Stimulated activated CD4-positive, alpha-beta T cell treated with anti-CD3 and anti-CD28 coated beads, Interleukin-15, amount 100 ng/mL, for 48 hours (primary cell): ENCODE measurements around the gene DBI.

ENCODE experiments used
- DNase-seq, 2 donors: peaks; one replicate each; pipeline ENCODE4 v3.0.0-alpha.2; 2020; ENCODE audit warnings: low read depth in 2 of 2

DBI gene

DNA sequence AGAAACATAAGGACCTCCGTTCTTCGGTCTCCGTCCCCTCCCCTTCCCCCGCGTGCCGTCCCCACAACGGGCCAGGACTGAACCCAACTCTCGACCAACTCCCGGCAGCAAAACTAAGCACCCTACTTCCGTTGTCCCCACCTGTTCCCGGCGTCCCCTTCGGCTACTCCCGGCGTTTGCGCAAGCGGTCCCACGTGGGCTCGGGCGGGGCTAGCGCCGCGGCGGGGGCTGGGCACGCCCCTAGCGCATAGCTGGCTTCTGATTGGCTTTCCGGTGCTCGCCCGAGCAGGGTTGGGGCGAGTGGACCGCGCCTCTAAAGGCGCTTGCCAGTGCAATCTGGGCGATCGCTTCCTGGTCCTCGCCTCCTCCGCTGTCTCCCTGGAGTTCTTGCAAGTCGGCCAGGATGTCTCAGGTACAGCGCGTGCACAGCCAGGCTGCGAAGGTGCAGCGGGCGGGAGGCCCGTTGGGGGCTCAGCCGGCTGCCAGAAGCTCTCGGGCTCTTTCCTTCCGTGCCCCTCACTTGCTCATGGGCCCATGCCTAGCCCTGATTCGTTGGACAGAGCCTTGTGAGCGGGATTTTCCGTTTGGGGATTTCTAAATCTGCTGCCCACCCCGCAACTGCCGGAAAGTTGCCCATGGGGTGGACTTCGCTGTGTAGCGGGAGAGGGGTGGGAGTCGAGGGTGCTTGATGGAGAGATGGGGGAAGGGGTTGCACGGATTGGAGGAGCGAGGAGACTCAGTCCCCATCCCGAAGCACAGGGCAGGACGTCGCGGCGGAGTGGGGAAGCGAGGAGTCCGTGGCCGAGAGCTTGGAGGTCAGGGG is at the start of gene DBI, which contains the start of gene C2orf76:
Gene DBI, plus strand, starts transcription at position 329 of the 823 bp plus-strand sequence. Its CDS starts 75 bp downstream, at position 404.
Gene C2orf76, minus strand, starts transcription at position 186 of the 823 bp plus-strand sequence. CDS start 26,875 bp downstream, outside the sequence.
- DNase-seq, result peak; percentile 85 to 92

DNA sequence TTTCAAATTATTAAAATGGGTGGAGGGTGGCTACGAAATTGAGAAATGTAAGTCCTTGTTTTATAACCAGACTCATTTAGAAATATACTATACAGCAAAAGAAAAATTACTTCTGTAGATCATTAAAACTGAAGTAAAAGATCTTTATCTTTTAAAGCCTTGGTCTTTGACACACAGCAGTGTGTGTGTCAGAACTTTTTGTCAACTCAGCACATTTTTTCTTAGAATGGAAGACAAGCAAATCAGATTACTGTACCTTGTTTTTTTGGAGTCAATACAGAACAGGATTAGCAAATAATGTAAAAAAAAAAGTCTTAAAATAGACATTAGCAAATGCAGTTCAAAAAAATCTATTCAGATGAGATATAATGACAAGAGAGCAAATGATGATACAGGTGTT is 49.2 kb upstream of the DBI start:
- DNase-seq, result no peak

DNA sequence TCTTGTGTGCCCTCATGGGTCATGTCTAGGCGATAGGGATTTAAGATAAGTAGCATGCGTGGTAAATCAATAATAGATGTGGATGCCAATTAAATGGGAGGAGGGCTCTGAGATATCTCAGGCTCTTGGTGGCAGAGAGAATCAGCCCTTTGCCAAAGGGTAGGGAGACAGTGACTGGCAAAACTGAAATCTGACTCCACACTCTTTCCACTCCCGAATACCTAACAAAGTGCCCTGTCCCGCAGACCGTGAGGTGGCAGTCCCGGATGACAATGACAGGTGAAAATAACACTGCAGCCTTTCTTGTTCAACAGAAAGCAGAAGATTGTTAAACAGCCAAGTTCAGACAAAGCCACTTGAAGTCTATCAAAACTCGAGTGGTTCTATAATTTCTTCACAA is 47.2 kb upstream of the DBI start:
- DNase-seq, result no peak

DNA sequence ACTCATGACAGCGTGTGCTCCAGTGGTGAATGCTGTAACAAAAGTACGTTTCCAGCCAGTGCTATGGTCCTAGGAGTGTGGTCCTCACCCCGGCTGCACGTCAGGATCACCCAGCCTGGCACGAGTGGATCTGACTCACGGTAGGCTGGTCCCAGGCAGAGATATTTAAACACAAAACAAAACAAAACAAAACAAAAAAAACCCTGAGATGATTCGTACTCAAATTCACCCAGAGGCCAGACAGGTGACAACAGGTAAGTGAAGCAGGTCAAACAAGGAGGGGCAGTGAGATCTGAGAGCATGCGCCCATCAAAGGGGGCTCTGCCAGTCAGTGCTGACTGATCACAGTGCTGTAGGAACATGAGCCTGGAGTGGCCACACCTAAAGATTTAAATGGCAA is 43.3 kb upstream of the DBI start:
- no peak for DNase-seq

DNA sequence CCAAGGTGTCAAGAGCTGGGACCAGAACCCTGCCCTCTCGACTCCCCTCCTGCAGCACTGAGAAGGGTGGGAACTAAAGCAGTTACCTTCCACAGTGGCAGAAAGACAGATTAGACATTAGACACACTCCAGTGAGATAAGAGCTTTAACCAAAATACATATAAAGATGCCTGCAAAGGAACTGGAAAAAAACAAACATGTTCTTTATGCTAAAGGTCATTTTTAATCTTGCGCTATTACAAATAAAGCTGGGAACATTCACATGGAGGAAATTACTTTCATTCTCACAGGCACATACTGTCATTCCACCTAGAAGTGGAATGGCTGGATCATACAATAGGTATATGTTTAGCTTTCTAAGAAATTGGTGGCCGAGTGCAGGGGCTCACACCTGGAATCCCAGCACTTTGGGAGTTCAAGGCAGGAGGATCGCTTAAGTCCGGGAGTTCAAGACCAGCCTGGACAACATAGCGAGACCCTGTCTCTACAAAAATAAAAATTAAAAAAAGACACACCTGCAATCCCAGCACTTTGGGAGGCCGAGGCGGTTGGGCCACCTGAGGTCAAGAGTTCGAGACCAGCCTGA is 42.0 kb upstream of the DBI start:
- DNase-seq, result no peak

DNA sequence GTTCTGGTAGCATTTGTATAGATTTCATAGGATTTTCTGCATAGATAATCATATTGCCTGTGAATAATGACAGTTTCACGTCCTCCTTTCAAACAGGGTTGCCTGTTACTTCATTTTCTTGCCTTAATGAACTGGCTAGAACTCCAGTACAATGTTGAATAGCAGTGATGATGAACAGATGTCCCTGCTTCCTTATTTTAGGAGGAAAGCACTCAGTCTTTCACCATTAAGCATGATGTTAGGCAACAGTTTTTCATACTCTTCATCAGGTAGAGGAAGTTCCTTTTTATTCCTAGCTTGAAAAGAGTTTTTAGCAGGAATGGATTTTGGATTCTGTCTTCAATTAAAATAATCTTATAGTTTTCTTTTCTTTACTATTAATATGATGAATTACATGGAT is 39.8 kb upstream of the DBI start:
- no peak for DNase-seq

DNA sequence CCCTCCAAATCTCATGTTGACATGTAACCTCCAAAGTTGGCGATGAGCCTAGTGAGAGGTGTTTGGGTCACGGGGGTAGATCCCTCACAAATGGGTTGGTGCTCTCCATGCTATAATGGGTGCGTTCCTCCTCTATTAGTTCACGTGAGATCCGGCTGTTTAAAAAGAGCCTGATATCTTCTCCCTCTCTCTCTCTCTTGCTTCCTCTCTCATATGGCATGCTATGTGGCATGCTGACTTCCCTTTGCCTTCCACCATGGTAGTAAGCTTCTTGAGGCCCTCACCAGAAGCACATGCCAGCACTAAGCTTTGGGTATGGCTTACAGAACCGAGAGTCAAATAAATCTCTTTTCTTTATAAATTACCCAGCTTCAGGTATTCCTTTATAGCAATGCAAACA is 39.3 kb upstream of the DBI start:
- no peak for DNase-seq

DNA sequence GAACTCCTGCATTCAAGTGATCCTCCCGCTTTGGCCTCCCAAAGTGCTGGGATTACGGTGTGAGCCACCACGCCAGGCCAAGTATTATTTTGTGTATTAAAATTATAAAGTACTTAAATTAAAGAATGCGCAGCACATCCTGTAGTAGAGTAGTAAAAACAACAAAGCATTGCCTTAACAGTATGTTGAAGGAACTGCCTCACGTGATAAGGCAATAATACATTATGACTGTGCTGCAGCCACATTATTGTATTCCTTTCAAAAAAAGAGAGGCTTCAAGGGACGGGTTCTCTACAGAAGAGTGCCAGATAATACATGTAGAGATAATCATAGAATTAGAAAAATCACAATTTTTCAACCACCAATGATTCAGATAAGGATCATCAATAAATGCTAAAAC is 33.8 kb upstream of the DBI start:
- DNase-seq, result no peak

DNA sequence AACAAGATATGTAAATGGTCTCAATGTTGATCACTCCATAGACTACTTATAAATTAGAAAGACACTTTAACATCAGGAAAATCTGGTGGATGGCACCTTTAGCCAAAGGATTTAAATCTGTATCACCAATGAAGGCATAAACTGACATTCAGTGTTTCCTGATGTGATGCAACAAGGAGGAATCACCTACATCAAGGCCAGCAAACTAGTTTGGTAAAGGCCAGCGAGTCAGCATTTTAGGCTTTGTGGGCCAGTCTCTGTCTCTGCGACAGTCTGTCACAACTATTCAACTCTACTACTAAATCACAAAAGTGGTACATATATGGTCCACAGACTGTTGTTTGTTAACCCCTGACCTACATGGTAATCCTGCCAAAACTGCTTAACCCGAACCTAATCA is 33.4 kb upstream of the DBI start:
- DNase-seq, result no peak

DNA sequence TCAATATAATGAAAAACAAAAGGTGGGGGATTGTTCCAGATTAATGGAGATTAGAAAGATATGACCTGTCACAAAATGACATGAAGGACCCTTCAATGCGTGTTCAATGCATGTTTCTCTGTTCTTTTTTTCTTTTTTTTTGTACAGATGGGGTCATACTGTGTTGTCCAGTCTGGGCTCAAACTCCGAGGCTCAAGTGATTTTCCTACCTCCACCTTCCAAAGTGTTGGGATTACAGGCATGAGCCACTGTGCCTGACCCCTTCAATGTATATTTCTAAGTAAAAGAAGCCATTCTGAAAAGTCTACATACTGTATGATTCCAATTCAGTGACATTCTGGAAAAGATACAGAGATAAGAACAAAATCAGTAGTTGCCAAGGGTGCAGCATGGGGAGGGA is 32.9 kb upstream of the DBI start:
- no peak for DNase-seq

DNA sequence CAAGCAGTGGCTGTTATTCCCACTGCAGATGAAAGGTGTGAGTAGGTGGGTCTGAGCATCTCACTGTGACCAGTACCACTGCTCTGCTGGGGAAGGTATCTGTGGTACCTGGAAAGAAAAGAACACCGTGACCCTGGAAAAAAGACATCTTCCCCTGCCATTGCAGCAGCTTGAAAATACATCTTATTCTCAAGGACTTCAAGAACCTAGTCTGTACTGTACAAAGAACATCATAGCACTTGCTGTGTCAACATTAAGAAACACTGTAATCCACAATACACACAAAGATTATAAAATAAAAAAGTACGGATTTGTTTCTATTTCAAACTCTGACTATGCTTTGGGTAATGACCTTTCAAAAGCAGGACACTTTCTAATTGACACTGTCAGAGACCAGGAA is 29.0 kb upstream of the DBI start:
- no peak for DNase-seq

DNA sequence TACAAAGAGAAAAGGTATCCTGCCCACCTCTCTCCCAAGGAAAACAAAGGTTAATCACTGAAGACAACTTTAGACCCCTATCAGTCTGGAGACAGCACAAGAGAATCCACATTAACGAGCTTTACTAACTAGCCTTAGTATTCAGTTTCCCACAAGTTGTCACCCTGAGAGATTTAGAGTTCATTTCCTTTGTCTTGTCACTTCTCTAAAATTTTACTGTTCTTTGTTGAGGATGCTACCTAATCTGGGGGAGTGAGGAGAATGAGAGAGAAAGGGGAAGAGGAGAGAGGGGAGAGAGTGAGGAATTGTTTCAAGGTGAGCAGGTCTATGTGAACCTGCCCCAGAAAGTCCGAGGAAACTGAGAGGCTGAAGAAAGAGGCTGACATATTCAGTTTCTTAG is 28.5 kb upstream of the DBI start:
- DNase-seq, result no peak

DNA sequence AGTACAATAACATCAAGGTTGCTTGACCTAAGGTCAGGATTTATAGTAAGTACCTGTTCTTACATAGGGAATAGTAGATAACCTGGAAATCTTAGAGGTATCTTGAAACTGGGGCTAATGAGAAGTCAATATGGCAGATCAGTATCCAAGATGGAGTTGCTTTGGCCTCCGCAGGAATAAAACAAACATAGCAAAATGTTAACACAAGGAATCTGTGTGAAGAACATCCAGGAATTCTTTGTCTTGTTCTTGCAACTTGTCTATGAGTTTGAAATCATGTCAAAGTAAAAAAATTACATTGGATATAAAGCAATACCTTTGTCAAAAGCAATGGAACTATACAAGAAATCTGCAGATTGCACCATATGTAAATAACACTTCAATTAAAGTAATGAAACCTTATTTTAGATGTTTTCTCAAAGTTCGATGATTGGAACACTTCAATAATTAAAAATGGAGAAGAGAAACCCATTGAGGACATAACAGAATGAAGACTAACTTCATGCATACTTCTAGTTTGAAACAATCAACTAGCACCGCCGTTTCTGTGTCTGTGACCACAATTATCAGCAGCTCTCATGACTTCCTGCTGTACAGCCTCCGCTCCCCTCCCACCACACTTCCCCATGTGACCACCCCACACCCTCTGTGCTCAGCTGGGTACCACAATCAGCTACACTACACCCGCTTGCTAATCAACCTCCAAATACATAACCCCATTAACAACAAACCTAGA is 27.8 kb upstream of the DBI start:
- no peak for DNase-seq

DNA sequence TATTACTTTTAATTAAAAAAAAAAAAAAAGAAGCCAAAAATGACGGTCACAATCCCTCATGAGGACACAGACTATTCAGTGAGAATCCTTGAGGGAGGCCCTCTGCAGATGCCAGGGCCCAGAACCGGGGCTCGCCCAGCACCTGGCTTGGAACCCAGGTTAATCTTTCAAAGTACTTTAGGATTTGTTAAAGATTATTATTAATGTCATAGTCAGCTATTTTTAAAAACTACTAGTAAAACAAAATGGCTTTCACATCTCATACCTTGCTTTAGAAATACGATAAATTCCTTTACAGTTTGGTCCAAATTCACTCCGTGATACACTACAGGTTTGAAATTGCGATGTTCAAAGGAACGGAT is 27.2 kb upstream of the DBI start:
- no peak for DNase-seq

DNA sequence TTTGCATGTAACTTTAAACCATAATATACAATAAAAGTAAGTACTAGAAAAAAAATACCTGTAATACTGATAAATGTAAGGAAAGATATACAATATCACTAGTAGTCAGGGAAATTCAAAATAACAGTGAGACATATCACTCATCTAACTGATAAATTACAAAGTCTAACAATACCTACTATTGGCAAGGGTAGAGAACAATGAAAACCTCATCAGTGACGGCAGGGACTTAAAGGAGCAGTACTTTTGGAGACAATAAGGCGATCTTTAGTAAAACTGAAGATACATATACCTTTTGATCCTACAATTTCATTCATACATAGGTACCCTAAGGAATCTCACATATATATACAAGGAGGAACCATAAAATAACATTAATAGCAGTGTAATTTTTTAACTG is 25.1 kb upstream of the DBI start:
- DNase-seq, result no peak

DNA sequence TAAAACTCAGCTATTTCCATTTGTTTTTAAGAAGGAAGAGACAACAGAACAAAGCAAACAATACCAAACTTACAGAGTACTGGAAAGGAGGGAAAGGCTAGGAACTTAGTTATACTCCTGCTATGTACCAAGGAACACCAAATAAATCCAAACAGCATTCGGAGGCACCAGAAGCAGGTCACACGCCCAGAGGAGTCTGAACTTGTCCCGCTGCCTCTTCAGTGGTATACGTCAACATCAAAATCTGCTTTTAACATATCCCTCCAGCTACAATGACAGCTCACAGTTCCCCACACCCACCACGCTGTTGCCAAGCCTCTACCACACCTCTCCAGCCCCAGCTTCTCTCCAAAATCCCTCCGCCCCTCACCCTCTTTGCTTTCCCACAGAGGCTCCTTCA is 17.5 kb upstream of the DBI start:
- no peak for DNase-seq

DNA sequence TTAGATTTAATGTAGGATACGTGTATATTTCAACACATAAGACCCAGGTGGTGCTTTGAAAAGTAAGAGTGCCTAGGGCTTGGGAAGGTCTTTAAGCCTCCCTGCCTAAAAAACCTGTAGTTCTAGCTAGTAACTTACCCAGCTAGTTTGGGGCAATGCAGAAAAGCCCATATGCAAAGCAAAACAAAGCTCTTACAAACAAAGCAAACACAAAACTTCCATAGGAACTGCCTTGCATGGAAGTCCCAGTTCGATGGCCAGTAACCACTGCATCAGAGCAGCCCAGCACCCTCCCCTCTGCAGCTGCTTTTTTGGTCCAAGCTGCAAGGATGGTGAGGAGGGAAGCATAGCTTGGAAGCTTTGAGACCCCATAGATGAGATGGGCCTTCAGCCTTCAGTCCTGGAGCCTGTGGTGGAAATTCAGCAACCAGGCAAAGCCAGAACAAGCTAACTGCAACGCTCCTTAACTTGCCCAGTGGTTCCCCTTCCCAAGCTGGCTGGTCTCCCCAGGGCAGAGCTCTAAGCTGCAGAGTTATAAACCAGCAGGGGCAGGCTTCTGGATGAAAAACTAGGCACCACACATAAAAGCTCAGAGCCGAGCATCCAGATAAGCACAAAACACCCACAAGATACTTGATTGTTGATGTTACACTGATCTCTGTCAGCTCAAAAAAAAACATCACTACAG is 16.3 kb upstream of the DBI start:
- no peak for DNase-seq

DNA sequence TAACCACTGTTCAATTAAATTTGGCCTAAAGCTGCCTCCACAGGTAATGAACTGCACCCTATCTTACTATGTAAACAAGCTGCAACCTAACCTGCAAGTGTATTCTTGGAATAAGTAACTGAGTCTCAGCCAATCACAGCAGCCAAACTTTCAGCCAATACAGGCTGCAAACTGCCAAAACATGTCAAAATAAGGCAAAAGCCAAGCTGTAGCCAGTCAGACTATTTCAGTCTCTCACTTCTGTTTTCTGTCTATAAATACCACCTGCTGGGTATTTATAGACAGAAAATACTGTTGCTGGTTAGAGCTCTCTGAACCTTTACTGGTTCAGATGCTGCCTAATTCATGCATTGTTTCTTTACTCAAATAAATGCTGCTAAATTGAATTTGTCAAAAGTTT is 14.4 kb upstream of the DBI start:
- no peak for DNase-seq

DNA sequence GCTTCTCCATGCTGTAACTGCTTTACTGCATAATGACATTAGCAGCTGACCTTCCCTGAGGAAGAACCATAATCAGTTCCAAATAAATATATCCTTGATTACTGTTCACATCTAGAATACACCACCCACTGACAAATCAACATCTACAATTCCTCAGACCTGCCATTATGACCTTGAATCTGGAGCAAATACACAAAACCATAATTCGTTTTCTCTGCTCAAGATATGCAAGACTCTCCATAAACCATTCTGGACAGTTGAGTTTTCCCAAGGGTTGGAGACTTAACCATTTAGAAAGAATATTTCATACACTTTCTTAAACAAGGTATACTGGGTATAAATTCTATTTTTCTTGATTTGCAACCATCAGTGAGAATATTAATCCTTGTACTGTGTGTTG is 11.9 kb upstream of the DBI start:
- DNase-seq, result no peak

DNA sequence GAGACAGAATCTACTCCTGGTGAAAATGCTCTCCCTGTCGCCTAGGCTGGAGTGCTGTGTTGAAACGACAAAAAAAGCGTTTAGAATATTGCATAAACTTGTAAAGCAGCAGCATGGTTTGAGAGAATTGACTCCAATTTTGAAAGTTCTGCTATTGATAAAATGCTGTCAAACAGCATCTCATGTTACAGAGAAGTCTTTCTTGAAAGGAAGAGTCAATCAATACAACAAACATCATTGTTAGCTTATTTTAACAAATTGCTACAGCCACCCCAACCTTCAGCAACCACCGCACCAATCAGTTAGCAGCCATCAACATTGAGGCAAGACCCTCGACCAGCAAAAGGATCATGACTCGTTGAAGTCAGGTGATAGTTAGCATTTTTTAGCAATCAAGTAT is 7.0 kb upstream of the DBI start:
- DNase-seq, result no peak

DNA sequence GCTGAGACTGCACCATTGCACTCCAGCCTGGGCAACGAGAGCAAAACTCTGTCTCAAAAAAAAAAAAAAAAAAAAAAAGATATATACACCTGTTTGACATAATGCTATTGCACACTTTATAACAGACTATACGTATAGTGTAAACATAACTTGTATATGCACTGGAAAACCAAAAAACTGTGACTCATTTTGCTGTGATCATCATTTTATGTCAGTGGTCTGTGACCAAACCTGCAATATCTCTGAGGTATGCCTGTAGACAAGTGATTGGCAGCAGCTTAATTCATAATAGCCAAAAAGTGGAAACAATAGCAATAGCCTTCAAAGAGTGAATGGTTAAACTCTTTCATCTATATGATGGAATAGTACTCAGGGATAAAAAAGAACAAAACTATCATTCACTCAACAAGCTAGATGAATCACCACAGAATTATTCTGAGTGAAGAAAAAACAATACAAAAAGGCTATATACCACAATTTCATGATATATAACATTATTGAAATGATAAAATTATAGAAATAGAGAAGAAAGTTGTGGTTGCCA is 6.3 kb upstream of the DBI start:
- DNase-seq, result no peak

DNA sequence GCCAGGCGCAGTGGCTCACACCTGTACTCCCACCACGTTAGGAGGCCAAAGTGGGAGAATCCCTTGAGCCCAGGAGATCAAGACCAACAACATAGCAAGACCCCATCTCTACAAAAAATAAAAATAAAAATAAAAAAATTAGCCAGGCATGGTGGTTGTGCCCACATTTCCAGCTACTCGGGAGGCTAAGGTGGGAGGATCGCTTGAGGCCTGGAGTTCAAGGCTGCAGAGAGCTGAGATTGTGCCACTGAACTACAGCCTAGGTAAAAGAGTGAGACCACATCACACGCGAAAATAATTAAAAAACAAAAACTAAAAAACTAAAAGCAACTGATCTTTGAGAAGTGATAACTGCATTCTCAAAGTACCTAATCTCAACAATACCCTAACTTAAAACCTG is 2.0 kb upstream of the DBI start:
- no peak for DNase-seq
